HepG2 (cell line): ENCODE results near the gene B3GNT9. TPM values are rescaled to one million over a fixed set of nuclear protein-coding genes. Genes with fewer than 3 reads are reported as not detected.

Experiments
- ARID3A ChIP-seq: IDR thresholded peaks from 2 replicates; pipeline ENCODE4 v1.6.1; 2012; ENCODE audit warnings: low read depth, low read length, improper control_type of control experiment
- ARNT2 ChIP-seq: sonication (generic); formaldehyde crosslinking; IDR thresholded peaks from 2 replicates; pipeline ENCODE4 v1.8.0; 2022; ENCODE audit warnings: mild to moderate bottlenecking, low read depth, missing genetic modification reagents, moderate library complexity
- FOXP4 ChIP-seq: sonication (generic); formaldehyde crosslinking; IDR thresholded peaks from 2 replicates; pipeline ENCODE4 v1.4.0; 2020; ENCODE audit warnings: missing genetic modification reagents
- GPBP1L1 ChIP-seq: sonication (generic); formaldehyde crosslinking; IDR thresholded peaks from 2 replicates; pipeline ENCODE4 v1.5.0; 2020; ENCODE audit warnings: mild to moderate bottlenecking, missing genetic modification reagents
- HDAC1 ChIP-seq: sonication (generic); formaldehyde crosslinking; IDR thresholded peaks from 2 replicates; pipeline ENCODE4 v1.5.1; 2020; ENCODE audit warnings: mild to moderate bottlenecking, missing genetic modification reagents
- HOXA3 ChIP-seq: sonication (generic); formaldehyde crosslinking; IDR thresholded peaks from 2 replicates; pipeline ENCODE4 v1.5.0; 2020; ENCODE audit warnings: missing genetic modification reagents
- ISL2 ChIP-seq: sonication (generic); formaldehyde crosslinking; IDR thresholded peaks from 2 replicates; pipeline ENCODE4 v1.5.0; 2020; ENCODE audit warnings: missing genetic modification reagents
- MAFF ChIP-seq: IDR thresholded peaks from 2 replicates; pipeline ENCODE4 v1.6.1; 2011; ENCODE audit warnings: low read depth, low read length, improper control_type of control experiment
- NFE2L2 ChIP-seq: fragments of 150-350 bp; IDR thresholded peaks from 2 replicates; pipeline ENCODE4 v1.6.1; 2014; ENCODE audit warnings: low read length
- SMAD3 ChIP-seq: sonication (generic); formaldehyde crosslinking; IDR thresholded peaks from 2 replicates; pipeline ENCODE4 v1.4.0; 2020; ENCODE audit warnings: missing genetic modification reagents
- ZIK1 ChIP-seq: sonication (generic); formaldehyde crosslinking; IDR thresholded peaks from 2 replicates; pipeline ENCODE4 v1.5.0; 2020; ENCODE audit warnings: mild to moderate bottlenecking, low read depth, missing genetic modification reagents, borderline replicate concordance
- ZNF10 ChIP-seq: sonication (generic); formaldehyde crosslinking; IDR thresholded peaks from 2 replicates; pipeline ENCODE4 v1.4.0; 2020; ENCODE audit warnings: mild to moderate bottlenecking, low read depth, missing genetic modification reagents, borderline replicate concordance
- ZNF3 ChIP-seq: IDR thresholded peaks from 2 replicates; pipeline ENCODE4 v1.7.0; 2017; ENCODE audit warnings: inconsistent platforms
- ZNF343 ChIP-seq: sonication (generic); formaldehyde crosslinking; IDR thresholded peaks from 2 replicates; pipeline ENCODE4 v1.4.0; 2020; ENCODE audit warnings: mild to moderate bottlenecking, missing genetic modification reagents
- ZNF562 ChIP-seq: sonication (generic); formaldehyde crosslinking; IDR thresholded peaks from 2 replicates; pipeline ENCODE4 v1.8.0; 2022; ENCODE audit warnings: missing genetic modification reagents, borderline replicate concordance
- ZNF589 ChIP-seq: sonication (generic); formaldehyde crosslinking; conservative IDR thresholded peaks from 2 replicates; pipeline ENCODE4 v1.8.0; 2022; ENCODE audit warnings: mild to moderate bottlenecking, moderate library complexity, missing genetic modification reagents
- ZNF598 ChIP-seq: sonication (generic); formaldehyde crosslinking; IDR thresholded peaks from 2 replicates; pipeline ENCODE4 v1.5.1; 2020; ENCODE audit warnings: mild to moderate bottlenecking, missing genetic modification reagents, borderline replicate concordance
- ZNF841 ChIP-seq: sonication (generic); formaldehyde crosslinking; IDR thresholded peaks from 2 replicates; pipeline ENCODE4 v1.8.1; 2023; ENCODE audit warnings: missing genetic modification reagents, borderline replicate concordance
- polyA plus RNA-seq, 8 experiments: library from polyadenylated mRNA; depleted of rRNA in 3 of 8; stranded (reverse) in 7 of 8; unstranded in 1 of 8; fragments of >200 nt; fragmentation: Illumina TruSeq in 4 of 8; extraction: Trizol in 4 of 8; gene quantifications; 2 replicates each; pipeline versions ENCODE4 v1.2.1 to v1.2.3, GENCODE V29; 2011 to 2016; ENCODE audit warnings: low read depth in 4 of 8, missing spikeins in 1 of 8, mixed read lengths in 1 of 8; ENCODE audit not compliant: insufficient read depth in 1 of 8
- total RNA-seq, 5 experiments: library from RNA; depleted of rRNA; stranded (reverse); fragments of >200 nt; fragmentation: Illumina TruSeq; extraction: Trizol; gene quantifications; 2 replicates each; pipeline ENCODE4 v1.2.3, GENCODE V29; 2016; ENCODE audit warnings: low read depth in 1 of 5
- TF ChIP-seq, protein P1 (sequence below): fragments of 450-650 bp; IDR thresholded peaks from 2 replicates; pipeline ENCODE4 v1.6.1; 2016
- TF ChIP-seq, protein P2 (sequence below): sonication (generic); formaldehyde crosslinking; IDR thresholded peaks from 2 replicates; pipeline ENCODE4 v1.4.0; 2020; ENCODE audit warnings: missing genetic modification reagents, borderline replicate concordance
- TF ChIP-seq, protein P3 (sequence below): IDR thresholded peaks from 2 replicates; pipeline ENCODE4 v1.6.1; 2016; ENCODE audit warnings: control low read depth

B3GNT9 gene
- total and polyA plus RNA-seq, 2 of the 13 experiments (the other 11 are each of a cell fraction or from before 2014, with no cell fraction given): 1.5 to 3.1 TPM

DNA sequence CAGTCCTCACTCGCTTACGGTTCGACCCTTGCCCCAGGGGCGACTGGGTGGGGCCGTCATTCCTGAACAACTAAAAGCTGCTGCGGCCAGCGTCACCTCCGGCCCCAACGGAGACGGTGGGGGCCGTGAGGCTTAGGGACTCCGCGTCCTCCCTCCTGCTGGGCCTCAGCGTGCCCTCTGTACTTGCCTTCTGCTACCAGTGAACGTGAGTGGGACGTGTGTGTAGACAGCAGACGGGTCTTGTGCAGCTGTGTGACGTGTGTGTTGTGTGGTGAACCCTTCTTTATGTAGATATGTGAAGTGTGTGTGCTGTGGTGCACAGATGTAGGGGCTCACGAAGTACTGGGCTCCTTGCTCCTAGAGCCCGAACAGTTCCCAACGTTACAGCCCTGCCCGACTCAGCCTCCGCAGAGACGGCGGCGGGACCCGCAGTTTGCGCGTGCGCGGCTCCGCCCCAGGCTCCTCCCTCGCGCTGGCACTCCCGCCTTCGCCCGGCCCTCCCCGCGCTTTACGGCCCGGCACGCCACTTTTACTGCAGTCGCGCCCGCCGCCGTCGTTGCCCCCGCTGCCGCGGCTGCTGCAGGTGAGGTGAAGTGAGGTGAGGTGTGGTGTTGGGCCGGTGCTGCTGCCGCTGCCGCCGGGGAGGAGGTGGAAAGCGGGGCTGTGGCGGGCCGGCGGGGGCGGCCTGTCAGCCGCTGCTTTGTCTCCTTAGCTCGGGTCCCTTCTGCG, 41.2 kb downstream of the B3GNT9 start, which contains the start of gene PHAF1 (continued):
- TF ChIP-seq, protein P1, sequence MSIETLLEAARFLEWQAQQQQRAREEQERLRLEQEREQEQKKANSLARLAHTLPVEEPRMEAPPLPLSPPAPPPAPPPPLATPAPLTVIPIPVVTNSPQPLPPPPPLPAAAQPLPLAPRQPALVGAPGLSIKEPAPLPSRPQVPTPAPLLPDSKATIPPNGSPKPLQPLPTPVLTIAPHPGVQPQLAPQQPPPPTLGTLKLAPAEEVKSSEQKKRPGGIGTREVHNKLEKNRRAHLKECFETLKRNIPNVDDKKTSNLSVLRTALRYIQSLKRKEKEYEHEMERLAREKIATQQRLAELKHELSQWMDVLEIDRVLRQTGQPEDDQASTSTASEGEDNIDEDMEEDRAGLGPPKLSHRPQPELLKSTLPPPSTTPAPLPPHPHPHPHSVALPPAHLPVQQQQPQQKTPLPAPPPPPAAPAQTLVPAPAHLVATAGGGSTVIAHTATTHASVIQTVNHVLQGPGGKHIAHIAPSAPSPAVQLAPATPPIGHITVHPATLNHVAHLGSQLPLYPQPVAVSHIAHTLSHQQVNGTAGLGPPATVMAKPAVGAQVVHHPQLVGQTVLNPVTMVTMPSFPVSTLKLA: peak; percentile 29; the same call in 1 of the 2 replicates
- TF ChIP-seq ZNF10 (CRISPR knock-in tag) (0 out of 2 replicates have a peak, but pooled peaks have one; percentile 11), HOXA3 (CRISPR knock-in tag) (peak; percentile 80), ZNF343 (CRISPR knock-in tag) (no peak), ZNF598 (CRISPR knock-in tag) (peak; percentile 95), ARNT2 (CRISPR knock-in tag) (peak; percentile 96), NFE2L2 (no peak), ISL2 (CRISPR knock-in tag) (no peak; the same call in 1 of the 2 replicates), SMAD3 (CRISPR knock-in tag) (peak; percentile 58; the same call in 1 of the 2 replicates), ZNF3 (CRISPR knock-in tag) (no peak), HDAC1 (peak; percentile 96), ARID3A (no peak), FOXP4 (CRISPR knock-in tag) (no peak; the same call in 1 of the 2 replicates), ZNF589 (CRISPR knock-in tag) (peak; percentile 97), ZIK1 (CRISPR knock-in tag) (peak; percentile 93), ZNF841 (CRISPR knock-in tag) (no peak), MAFF (no peak), GPBP1L1 (CRISPR knock-in tag) (no peak), ZNF562 (CRISPR knock-in tag) (no peak)
- TF ChIP-seq, protein P2, sequence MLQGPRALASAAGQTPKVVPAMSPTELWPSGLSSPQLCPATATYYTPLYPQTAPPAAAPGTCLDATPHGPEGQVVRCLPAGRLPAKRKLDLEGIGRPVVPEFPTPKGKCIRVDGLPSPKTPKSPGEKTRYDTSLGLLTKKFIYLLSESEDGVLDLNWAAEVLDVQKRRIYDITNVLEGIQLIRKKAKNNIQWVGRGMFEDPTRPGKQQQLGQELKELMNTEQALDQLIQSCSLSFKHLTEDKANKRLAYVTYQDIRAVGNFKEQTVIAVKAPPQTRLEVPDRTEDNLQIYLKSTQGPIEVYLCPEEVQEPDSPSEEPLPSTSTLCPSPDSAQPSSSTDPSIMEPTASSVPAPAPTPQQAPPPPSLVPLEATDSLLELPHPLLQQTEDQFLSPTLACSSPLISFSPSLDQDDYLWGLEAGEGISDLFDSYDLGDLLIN (CRISPR knock-in tag): peak; percentile 82
- TF ChIP-seq, protein P3, sequence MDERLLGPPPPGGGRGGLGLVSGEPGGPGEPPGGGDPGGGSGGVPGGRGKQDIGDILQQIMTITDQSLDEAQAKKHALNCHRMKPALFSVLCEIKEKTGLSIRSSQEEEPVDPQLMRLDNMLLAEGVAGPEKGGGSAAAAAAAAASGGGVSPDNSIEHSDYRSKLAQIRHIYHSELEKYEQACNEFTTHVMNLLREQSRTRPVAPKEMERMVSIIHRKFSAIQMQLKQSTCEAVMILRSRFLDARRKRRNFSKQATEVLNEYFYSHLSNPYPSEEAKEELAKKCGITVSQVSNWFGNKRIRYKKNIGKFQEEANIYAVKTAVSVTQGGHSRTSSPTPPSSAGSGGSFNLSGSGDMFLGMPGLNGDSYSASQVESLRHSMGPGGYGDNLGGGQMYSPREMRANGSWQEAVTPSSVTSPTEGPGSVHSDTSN: 0 out of 2 replicates have a peak, but pooled peaks have one; percentile 19
